Measurements from ENCODE around the gene CNP. TPM values are rescaled to one million over a fixed set of nuclear protein-coding genes. Genes with fewer than 3 reads are reported as not detected.

Gene CNP
- total and polyA plus RNA-seq, 10 of the 15 experiments (the other 5 are each of a cell fraction or from before 2014, with no cell fraction given): 1.8 to 60.7 (median 31.4) TPM

GRCh38 chr17:41937970-41938954 lies 28.3 kb upstream of the CNP start:
- no peak; the same call in 1 of the 3 replicates for ATAC-seq
- Histone ChIP-seq H3K36me3 (ENCODE audit: control insufficient read depth in 2 of 2, insufficient read depth in 2 of 2, low read length in 1 of 2) (no peaks in the 10 kb centered on the region), H3K4me2 (ENCODE audit: control insufficient read depth, insufficient read depth) (no peak overlapping the region), H3K27me3 (replicated peaks in 1 of 2; ENCODE audit: control insufficient read depth in 2 of 2, insufficient read depth in 2 of 2, low read length in 1 of 2) (no peaks in the 10 kb centered on the region), H3K79me2 (ENCODE audit: control insufficient read depth, insufficient read depth, low read length) (no peaks in the 10 kb centered on the region), H3K27ac (ENCODE audit: control insufficient read depth, insufficient read depth) (no peak overlapping the region), H3K4me1 (ENCODE audit: control insufficient read depth, insufficient read depth, low read length) (peaks cover 9% of the 10 kb centered on the region), H3K9me3 (replicated peaks; ENCODE audit: control insufficient read depth, insufficient read depth, low read length) (no peaks in the 10 kb centered on the region), H3K9ac (ENCODE audit: control insufficient read depth, insufficient read depth, low read length) (no peak overlapping the region), H3K4me3 (no peak overlapping the region), H4K20me1 (ENCODE audit: control insufficient read depth, insufficient read depth) (no peaks in the 10 kb centered on the region), H2AFZ (ENCODE audit: control insufficient read depth, low read depth, low read length) (no peak overlapping the region)
- in situ Hi-C loops (cut with MboI) (no loop called here), intact Hi-C loops (cut with micrococcal nuclease; ENCODE audit: unreplicated experiment) (no loop called here)
- FAIRE-seq: no peak
- TF ChIP-seq ATF2 (IDR thresholded peaks at IDR 0.05; ENCODE audit: low read length): no peak
- TF ChIP-seq YY1 (IDR thresholded peaks at IDR 0.05; ENCODE audit: low read depth, low read length): no peak
- no peak for TF ChIP-seq SMAD5 (IDR thresholded peaks at IDR 0.05; ENCODE audit: low read depth)
- no peak for TF ChIP-seq CREM (IDR thresholded peaks at IDR 0.05; ENCODE audit: low read depth)
- no peak for TF ChIP-seq TCF12 (IDR thresholded peaks at IDR 0.05; ENCODE audit: low read depth, low read length)
- TF ChIP-seq PBX3 (IDR thresholded peaks at IDR 0.05; ENCODE audit: insufficient replicate concordance, low read depth, low read length): no peak
- no peak for TF ChIP-seq TCF7 (IDR thresholded peaks at IDR 0.05; ENCODE audit: borderline replicate concordance)
- TF ChIP-seq KAT2A (conservative IDR thresholded peaks at IDR 0.05; ENCODE audit: control insufficient read depth, low read depth, low read length): no peak
- TF ChIP-seq ESRRA (IDR thresholded peaks at IDR 0.05; ENCODE audit: low read length): no peak
- TF ChIP-seq ZNF207 (IDR thresholded peaks at IDR 0.05; ENCODE audit: borderline replicate concordance): no peak
- TF ChIP-seq PKNOX1 (IDR thresholded peaks at IDR 0.05): no peak
- no peak for TF ChIP-seq RELB (IDR thresholded peaks at IDR 0.05; ENCODE audit: low read depth)
- TF ChIP-seq SPI1 (IDR thresholded peaks at IDR 0.05; ENCODE audit: borderline replicate concordance, insufficient read depth, low read depth, low read length): no peak
- TF ChIP-seq SMC3 (IDR thresholded peaks at IDR 0.05; ENCODE audit: borderline replicate concordance, low read length): no peak
- no peak for TF ChIP-seq MAX (IDR thresholded peaks at IDR 0.05; ENCODE audit: low read depth, low read length)
- no peak for TF ChIP-seq BCL11A (IDR thresholded peaks at IDR 0.05; ENCODE audit: low read depth, low read length)
- ChIA-PET POLR2A (interaction anchor here (0.5 to 1.9 kb wide), 3 partner anchors 10 to 29 kb away, joined by 3 to 5 read pairs (median 3); partner anchors contain the start of genes ACLY and CNP), CTCF (interaction anchor here (0.6 to 1.5 kb wide), 4 partner anchors 25 to 1488 kb away, joined by 3 to 4 read pairs (median 4); no protein-coding TSS in a partner anchor), RAD21 (ENCODE audit: unreplicated experiment) (interaction anchor here (1.3 kb wide), 1 partner anchor 21 kb away, joined by 3 read pairs; no protein-coding TSS in a partner anchor), SMC1A (ENCODE audit: uncharacterized antibody, unreplicated experiment) (interaction anchor here (0.6 to 1.4 kb wide), 4 partner anchors 8 to 1155 kb away, joined by 3 to 5 read pairs (median 4); partner anchors contain the start of gene ODAD4)
- 57% methylated on average over 19 of the region's 19 CpGs for WGBS (ENCODE audit: insufficient coverage, insufficient replicate concordance, low lambda C conversion rate, missing lambda C conversion rate)
- no TSS peak for BruUV-seq (replicated peaks)
- DNase-seq (ENCODE audit: low read depth, low spot score): no peak
